ENCODE data around the gene TBX2. TPM values are rescaled to one million over a fixed set of nuclear protein-coding genes. Genes with fewer than 3 reads are reported as not detected.

Gene TBX2
- total RNA-seq, 4 donors from 2014 or later = 19.0 to 33.6 (median 22.8) TPM

DNA sequence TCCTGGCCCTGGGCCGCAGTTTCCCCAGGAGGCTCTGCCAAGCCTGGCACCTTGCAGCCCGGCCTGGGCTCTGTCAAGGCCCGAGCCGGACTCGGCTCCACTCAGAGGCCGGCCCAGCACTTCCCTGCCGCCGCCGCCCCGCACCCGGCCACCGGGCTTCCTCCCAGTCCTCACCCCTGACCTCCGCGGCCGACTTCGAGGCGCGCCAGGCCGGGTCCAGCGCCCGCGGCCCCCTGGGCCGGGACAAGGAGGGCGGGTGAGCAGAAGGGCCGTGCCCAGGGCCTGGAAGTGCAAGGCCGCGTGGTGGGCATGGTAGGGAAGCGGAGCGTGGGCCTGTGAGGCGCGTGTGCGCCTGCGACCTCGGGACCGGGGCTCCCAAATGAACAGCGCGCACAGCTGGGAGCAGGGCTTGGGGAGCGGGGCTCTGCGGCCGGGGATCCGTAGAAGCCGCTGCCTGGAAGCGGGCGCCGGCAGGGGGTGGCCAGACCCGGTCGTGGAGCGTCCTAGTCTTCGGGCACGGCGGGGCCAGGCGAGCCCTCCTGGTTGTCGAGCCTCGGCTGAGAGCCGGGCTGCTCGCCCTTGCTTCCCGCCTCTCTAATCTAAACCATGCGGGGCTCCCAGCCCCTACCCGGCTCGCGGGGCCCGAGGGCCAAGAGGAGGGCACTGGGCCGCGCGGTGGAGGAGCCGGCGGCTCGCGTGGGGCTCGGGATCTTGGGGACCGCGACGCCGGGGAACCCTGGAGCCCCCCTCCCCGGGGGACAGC lies 52.1 kb downstream of the TBX2 start:
- H3K9me3 ChIP-seq = no peaks in the 10 kb centered on the region
- peaks cover 68% of the 10 kb centered on the region for H3K27me3 ChIP-seq
- H3K4me3 ChIP-seq = peak overlapping the region in 1 of 2 donors; percentile 47
- 0% methylated on average over 1 of the region's 75 CpGs; no CpG with 5 or more reads in 1 of the 2 donors for WGBS, 2 donors (ENCODE audit: low coverage in 1 of 2)
- no peaks in the 10 kb centered on the region for H3K36me3 ChIP-seq
- ATAC-seq = no peak
- no peak overlapping the region for H3K27ac ChIP-seq
- TF ChIP-seq CTCF (IDR thresholded peaks at IDR 0.05) (no peak), POLR2A (IDR thresholded peaks at IDR 0.05) (no peak), EP300 (IDR thresholded peaks at IDR 0.05) (no peak), POLR2AphosphoS5 (IDR thresholded peaks at IDR 0.05) (no peak)
- H3K4me1 ChIP-seq = peaks cover 0 to 27% (median 10%) of the 10 kb centered on the region in 3 donors

DNA sequence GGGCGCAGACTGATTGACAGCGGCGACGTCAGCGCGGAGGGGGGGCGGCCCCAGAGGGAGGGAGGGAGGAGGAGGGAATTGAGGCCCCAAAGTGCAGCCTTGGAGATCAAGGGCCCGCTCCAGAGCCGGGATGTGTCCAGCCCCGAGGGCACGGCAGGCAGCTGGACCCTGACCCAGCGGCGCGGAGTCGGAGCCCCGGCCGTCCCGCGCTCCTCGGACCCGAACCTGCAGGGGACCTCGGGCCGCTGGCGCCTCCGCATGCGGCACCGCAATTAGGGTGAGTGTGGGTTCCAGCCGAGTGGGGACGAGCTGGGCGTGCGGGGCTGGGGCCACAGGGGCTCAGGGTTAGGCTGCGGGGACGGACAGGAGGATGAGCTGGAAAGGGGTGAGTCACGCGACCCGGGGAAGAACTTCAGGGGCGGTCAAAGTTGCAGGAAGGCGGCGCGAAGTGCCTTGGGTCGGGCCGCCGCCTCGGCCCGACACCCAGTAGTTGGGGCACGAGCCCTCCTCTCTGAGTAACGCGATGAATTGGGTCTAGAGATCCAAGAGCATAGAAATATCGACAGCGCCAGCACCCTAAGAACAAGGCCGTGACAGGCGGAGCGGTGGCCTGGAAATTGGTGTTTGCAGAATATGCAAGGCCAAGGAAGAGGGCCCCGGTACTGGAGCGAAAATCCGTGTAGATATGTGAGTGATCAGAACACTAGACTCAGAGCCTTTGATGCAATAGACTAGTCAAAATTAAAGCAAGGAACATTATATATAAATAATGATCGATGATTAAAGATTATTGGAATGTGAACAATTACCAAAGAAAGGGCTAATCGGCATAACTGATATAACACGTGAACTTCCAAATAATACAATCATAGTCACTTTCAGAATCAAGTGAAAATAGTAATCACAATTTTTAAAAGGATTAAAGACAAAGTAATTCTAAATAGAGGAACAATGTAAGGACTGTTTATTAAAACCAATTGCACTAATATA lies 53.0 kb downstream of the TBX2 start, which contains the start of gene TBX4:
Gene TBX4, plus strand, starts transcription at position 122 of the 990 bp plus-strand sequence. CDS start 4,069 bp downstream, outside the sequence.
- H3K36me3 ChIP-seq = no peaks in the 10 kb centered on the region
- peaks cover 0 to 29% (median 10%) of the 10 kb centered on the region in 3 donors for H3K4me1 ChIP-seq
- peak within 1 kb of the TSS in 1 of 2 donors; percentile 47 for H3K4me3 ChIP-seq
- H3K9me3 ChIP-seq = no peaks in the 10 kb centered on the region
- 21 to 70% methylated on average over 7 to 24 of the region's 59 CpGs for WGBS, 2 donors (ENCODE audit: low coverage in 1 of 2)
- ATAC-seq = no peak
- no peak for TF ChIP-seq POLR2A (IDR thresholded peaks at IDR 0.05)
- TF ChIP-seq POLR2AphosphoS5 (IDR thresholded peaks at IDR 0.05) = no peak
- no peak for TF ChIP-seq EP300 (IDR thresholded peaks at IDR 0.05)
- no peak for TF ChIP-seq CTCF (IDR thresholded peaks at IDR 0.05)
- H3K27ac ChIP-seq = no peak within 1 kb of the TSS
- H3K27me3 ChIP-seq = peaks cover 77% of the 10 kb centered on the region

- no peak overlapping the region for H3K27ac ChIP-seq
- no peak for ATAC-seq
- no peak overlapping the region for H3K4me3 ChIP-seq
- H3K27me3 ChIP-seq = peaks cover 89% of the 10 kb centered on the region
- TF ChIP-seq CTCF (IDR thresholded peaks at IDR 0.05) (no peak), EP300 (IDR thresholded peaks at IDR 0.05) (no peak), POLR2A (IDR thresholded peaks at IDR 0.05) (no peak), POLR2AphosphoS5 (IDR thresholded peaks at IDR 0.05) (no peak)
- no peaks in the 10 kb centered on the region for H3K36me3 ChIP-seq
- peaks cover 0 to 34% (median 10%) of the 10 kb centered on the region in 3 donors for H3K4me1 ChIP-seq
- H3K9me3 ChIP-seq = no peaks in the 10 kb centered on the region
- 28 to 50% methylated on average over 15 to 17 of the region's 17 CpGs for WGBS, 2 donors (ENCODE audit: low coverage in 1 of 2)
Measured at GRCh38 chr17:61453566-61454380, 54.1 kb downstream of the TBX2 start.

DNA sequence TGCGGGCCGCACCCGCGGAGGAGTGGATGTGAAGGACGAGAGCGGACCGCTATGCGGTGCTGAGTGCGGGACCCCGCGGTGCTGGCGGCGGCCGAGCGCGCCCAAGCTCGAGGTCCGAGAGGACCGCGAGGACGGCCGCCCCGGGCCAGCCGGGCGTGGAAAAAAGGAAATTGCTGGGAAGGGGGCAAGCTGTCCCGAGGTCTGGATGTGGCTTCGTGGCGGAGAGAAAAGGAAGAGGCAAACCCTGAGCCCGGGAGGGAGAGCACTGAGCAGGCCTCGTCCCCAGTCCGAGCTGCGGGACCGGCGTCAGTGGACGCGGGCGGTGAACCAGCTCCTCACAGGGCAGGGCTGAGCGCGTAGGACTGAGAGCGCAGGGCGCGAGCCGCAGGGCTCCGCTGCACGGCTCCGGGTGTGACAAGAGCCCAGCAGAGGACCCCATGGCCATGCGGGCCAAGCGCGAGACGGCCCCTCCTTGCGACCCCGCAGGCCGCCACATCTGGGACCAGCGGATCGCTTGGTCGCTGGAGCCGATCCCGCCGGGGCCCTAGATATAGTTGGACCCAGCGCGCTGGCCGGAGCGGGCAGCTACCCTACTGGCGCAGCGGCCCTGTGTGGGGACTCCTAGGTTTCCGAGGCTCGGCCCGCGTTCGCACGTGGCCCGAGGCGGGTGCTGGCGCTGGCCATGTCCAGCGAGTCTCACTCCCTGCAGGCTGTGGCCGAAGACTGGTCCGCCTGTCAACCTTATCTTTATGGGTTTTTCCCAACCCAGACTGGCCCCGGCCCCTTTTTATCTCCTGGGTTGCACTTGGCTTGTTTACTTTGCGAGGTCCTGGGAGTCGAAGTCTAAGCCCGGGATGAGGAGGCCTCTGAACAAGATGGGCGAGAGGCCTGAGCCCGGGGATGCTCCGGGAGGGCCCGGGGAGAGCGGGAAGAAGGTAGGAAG lies 55.0 kb downstream of the TBX2 start:
- no peaks in the 10 kb centered on the region for H3K9me3 ChIP-seq
- peaks cover 91% of the 10 kb centered on the region for H3K27me3 ChIP-seq
- no peak for ATAC-seq
- H3K27ac ChIP-seq = no peak overlapping the region
- TF ChIP-seq POLR2AphosphoS5 (IDR thresholded peaks at IDR 0.05) = no peak
- no peak for TF ChIP-seq CTCF (IDR thresholded peaks at IDR 0.05)
- no peak for TF ChIP-seq POLR2A (IDR thresholded peaks at IDR 0.05)
- no peak for TF ChIP-seq EP300 (IDR thresholded peaks at IDR 0.05)
- no peak overlapping the region for H3K4me3 ChIP-seq
- 10 to 31% methylated on average over 27 to 35 of the region's 86 CpGs for WGBS, 2 donors (ENCODE audit: low coverage in 1 of 2)
- peaks cover 0 to 34% (median 10%) of the 10 kb centered on the region in 3 donors for H3K4me1 ChIP-seq
- H3K36me3 ChIP-seq = no peaks in the 10 kb centered on the region
